Suprapubic skin (tissue), 4 donors: ENCODE measurements around the gene ISLR2. TPM values are rescaled to one million over a fixed set of nuclear protein-coding genes. Genes with fewer than 3 reads are reported as not detected.

ENCODE experiments used
- DNase-seq, 2 donors: peaks; one replicate each; pipeline ENCODE4 v3.0.0-alpha.2; 2019; ENCODE audit warnings: low spot score in 2 of 2
- H3K27ac ChIP-seq: fragments of 200-600 bp; sonication (generic); one replicate; pipeline ENCODE4 v1.5.1; 2019
- H3K27me3 ChIP-seq: fragments of 200-600 bp; sonication (generic); one replicate; pipeline ENCODE4 v1.5.1; 2019
- H3K36me3 ChIP-seq: fragments of 200-600 bp; sonication (generic); one replicate; pipeline ENCODE4 v1.5.1; 2019
- H3K4me1 ChIP-seq: fragments of 200-600 bp; sonication (generic); one replicate; pipeline ENCODE4 v1.5.1; 2019
- H3K4me3 ChIP-seq: fragments of 200-600 bp; sonication (generic); one replicate; pipeline ENCODE4 v1.5.1; 2019; ENCODE audit warnings: mild to moderate bottlenecking
- H3K9me3 ChIP-seq: fragments of 200-600 bp; sonication (generic); one replicate; pipeline ENCODE4 v1.5.1; 2019
- EP300 ChIP-seq: sonication (generic); formaldehyde crosslinking; IDR thresholded peaks from one replicate; pipeline ENCODE4 v1.6.1; 2017; ENCODE audit warnings: antibody characterized with exemption
- POLR2A ChIP-seq, 2 donors: fragments of 450-650 bp; IDR thresholded peaks; one replicate each; pipeline ENCODE4 v1.6.1; 2017; ENCODE audit warnings: antibody characterized with exemption in 2 of 2, mild to moderate bottlenecking in 2 of 2, moderate library complexity in 2 of 2
- POLR2AphosphoS5 ChIP-seq, 3 donors: sonication (generic); formaldehyde crosslinking; IDR thresholded peaks; one replicate each; pipeline ENCODE4 v1.6.1; 2017; ENCODE audit warnings: antibody characterized with exemption in 3 of 3
- WGBS: methylation state at CpG from one replicate; pipeline ENCODE4 v1.1.5; 2018; 5-methylcytosine and 5-hydroxymethylcytosine counted together
- total RNA-seq, 4 donors: library from RNA; depleted of rRNA; stranded (reverse); fragments of >200 nt; gene quantifications; one replicate each; pipeline ENCODE4 v1.1.0, GENCODE V29; 2016
- TF ChIP-seq, protein P1 (sequence below), 2 donors: fragments of 200-600 bp in 1 of 2; fragments of 450-650 bp in 1 of 2; sonication (generic) in 1 of 2; IDR thresholded peaks; one replicate each; pipeline ENCODE4 v1.5.1; 2016 to 2019; ENCODE audit warnings: antibody characterized with exemption in 2 of 2, mild to moderate bottlenecking in 1 of 2, moderate library complexity in 1 of 2

The ISLR2 gene
- total RNA-seq, 4 donors from 2014 or later: 0.57 to 1.9 (median 1.1) TPM; not detected in 1

- no peak overlapping the region for H3K27ac ChIP-seq
- peaks cover 35% of the 10 kb centered on the region for H3K4me1 ChIP-seq
- TF ChIP-seq POLR2A (IDR thresholded peaks at IDR 0.05): no peak
- no peak for TF ChIP-seq POLR2AphosphoS5 (IDR thresholded peaks at IDR 0.05)
- no peak for TF ChIP-seq EP300
- TF ChIP-seq, protein P1, sequence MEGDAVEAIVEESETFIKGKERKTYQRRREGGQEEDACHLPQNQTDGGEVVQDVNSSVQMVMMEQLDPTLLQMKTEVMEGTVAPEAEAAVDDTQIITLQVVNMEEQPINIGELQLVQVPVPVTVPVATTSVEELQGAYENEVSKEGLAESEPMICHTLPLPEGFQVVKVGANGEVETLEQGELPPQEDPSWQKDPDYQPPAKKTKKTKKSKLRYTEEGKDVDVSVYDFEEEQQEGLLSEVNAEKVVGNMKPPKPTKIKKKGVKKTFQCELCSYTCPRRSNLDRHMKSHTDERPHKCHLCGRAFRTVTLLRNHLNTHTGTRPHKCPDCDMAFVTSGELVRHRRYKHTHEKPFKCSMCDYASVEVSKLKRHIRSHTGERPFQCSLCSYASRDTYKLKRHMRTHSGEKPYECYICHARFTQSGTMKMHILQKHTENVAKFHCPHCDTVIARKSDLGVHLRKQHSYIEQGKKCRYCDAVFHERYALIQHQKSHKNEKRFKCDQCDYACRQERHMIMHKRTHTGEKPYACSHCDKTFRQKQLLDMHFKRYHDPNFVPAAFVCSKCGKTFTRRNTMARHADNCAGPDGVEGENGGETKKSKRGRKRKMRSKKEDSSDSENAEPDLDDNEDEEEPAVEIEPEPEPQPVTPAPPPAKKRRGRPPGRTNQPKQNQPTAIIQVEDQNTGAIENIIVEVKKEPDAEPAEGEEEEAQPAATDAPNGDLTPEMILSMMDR (IDR thresholded peaks at IDR 0.05): no peak
- DNase-seq: no peak
- peaks cover 78% of the 10 kb centered on the region for H3K27me3 ChIP-seq
- no peaks in the 10 kb centered on the region for H3K36me3 ChIP-seq
- 16% methylated on average over 24 of the region's 53 CpGs for WGBS
- H3K9me3 ChIP-seq: no peaks in the 10 kb centered on the region
- peak overlapping the region; percentile 31 for H3K4me3 ChIP-seq
Measured at GRCh38 chr15:74127954-74128784, 2.2 kb upstream of the ISLR2 start.

GRCh38 chr15:74128785-74129585, 1.4 kb upstream of the ISLR2 start:
- 28% methylated on average over 27 of the region's 43 CpGs for WGBS
- H3K27ac ChIP-seq: no peak overlapping the region
- no peaks in the 10 kb centered on the region for H3K36me3 ChIP-seq
- no peaks in the 10 kb centered on the region for H3K9me3 ChIP-seq
- TF ChIP-seq POLR2A (IDR thresholded peaks at IDR 0.05) (no peak), POLR2AphosphoS5 (IDR thresholded peaks at IDR 0.05) (no peak), EP300 (no peak)
- TF ChIP-seq, protein P1 (IDR thresholded peaks at IDR 0.05): no peak
- H3K4me3 ChIP-seq: peak overlapping the region; percentile 31
- DNase-seq: no peak
- H3K27me3 ChIP-seq: peaks cover 86% of the 10 kb centered on the region
- H3K4me1 ChIP-seq: peaks cover 35% of the 10 kb centered on the region

GRCh38 chr15:74129586-74130154, 716 bp upstream of the ISLR2 start:
- WGBS: no CpG with 5 or more reads among the region's 40 CpGs
- TF ChIP-seq EP300 (no peak), POLR2AphosphoS5 (IDR thresholded peaks at IDR 0.05) (no peak)
- DNase-seq: no peak
- peaks cover 90% of the 10 kb centered on the region for H3K27me3 ChIP-seq
- no peaks in the 10 kb centered on the region for H3K36me3 ChIP-seq
- no peaks in the 10 kb centered on the region for H3K9me3 ChIP-seq
- peaks cover 35% of the 10 kb centered on the region for H3K4me1 ChIP-seq
- H3K4me3 ChIP-seq: peak overlapping the region; percentile 29
- H3K27ac ChIP-seq: no peak overlapping the region

DNA sequence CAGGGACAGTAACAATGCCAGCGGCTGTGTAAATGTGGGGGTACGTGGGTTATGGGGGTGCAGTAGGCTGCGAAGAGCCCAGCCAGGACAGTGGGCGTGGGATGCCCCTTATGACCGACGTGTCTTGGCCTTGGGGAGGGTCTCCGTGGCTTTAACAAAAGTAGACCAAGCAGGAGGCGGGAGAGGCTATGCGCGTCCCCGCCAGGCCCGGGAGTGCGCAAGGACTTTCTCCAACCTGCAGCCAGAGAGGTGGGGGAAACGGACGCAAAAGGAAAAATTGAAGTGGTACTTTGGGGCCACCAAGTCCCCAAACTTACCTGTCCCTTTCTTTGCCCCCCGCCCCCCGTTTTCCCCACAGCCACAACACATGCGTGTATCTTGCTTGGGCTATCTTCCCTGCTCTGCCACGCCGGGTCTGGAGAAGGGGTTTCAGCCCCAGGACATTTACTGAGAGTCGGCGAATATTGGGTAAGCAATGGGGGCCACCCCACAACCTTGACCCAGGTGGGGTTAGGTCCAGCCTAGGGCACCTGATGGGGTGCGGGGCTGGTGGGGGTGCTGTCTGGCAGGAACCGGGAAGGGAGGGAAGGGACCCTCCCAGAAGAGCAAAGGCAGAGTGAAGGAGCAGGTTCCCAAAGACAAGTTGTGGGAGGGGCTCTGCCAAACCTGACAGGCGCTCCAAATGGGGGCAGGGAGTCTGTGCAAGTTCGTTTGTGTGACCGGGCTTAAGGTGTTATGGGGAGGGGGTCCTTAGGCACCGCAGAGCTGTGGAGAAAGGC, 652 bp downstream of the ISLR2 start:
- Histone ChIP-seq H3K9me3 (no peaks in the 10 kb centered on the region), H3K36me3 (no peaks in the 10 kb centered on the region), H3K27ac (no peak overlapping the region), H3K27me3 (peaks cover 93% of the 10 kb centered on the region), H3K4me1 (peaks cover 47% of the 10 kb centered on the region), H3K4me3 (no peak overlapping the region)
- no peak for DNase-seq
- WGBS: 20% methylated on average over 25 of the region's 28 CpGs
- TF ChIP-seq, protein P1 (IDR thresholded peaks at IDR 0.05): no peak
- TF ChIP-seq POLR2A (IDR thresholded peaks at IDR 0.05): no peak
- TF ChIP-seq EP300: no peak
- no peak for TF ChIP-seq POLR2AphosphoS5 (IDR thresholded peaks at IDR 0.05)

GRCh38 chr15:74131628-74132413, 1.4 kb downstream of the ISLR2 start:
- no peaks in the 10 kb centered on the region for H3K9me3 ChIP-seq
- DNase-seq: no peak
- H3K27me3 ChIP-seq: peaks cover 96% of the 10 kb centered on the region
- no peak overlapping the region for H3K4me3 ChIP-seq
- H3K27ac ChIP-seq: no peak overlapping the region
- TF ChIP-seq EP300 (no peak), POLR2A (IDR thresholded peaks at IDR 0.05) (no peak), POLR2AphosphoS5 (IDR thresholded peaks at IDR 0.05) (no peak)
- TF ChIP-seq, protein P1 (IDR thresholded peaks at IDR 0.05): no peak
- 44% methylated on average over 15 of the region's 20 CpGs for WGBS
- H3K4me1 ChIP-seq: peaks cover 55% of the 10 kb centered on the region
- H3K36me3 ChIP-seq: no peaks in the 10 kb centered on the region
